ENCODE data around the gene TXNDC5.

Gene TXNDC5

DNA sequence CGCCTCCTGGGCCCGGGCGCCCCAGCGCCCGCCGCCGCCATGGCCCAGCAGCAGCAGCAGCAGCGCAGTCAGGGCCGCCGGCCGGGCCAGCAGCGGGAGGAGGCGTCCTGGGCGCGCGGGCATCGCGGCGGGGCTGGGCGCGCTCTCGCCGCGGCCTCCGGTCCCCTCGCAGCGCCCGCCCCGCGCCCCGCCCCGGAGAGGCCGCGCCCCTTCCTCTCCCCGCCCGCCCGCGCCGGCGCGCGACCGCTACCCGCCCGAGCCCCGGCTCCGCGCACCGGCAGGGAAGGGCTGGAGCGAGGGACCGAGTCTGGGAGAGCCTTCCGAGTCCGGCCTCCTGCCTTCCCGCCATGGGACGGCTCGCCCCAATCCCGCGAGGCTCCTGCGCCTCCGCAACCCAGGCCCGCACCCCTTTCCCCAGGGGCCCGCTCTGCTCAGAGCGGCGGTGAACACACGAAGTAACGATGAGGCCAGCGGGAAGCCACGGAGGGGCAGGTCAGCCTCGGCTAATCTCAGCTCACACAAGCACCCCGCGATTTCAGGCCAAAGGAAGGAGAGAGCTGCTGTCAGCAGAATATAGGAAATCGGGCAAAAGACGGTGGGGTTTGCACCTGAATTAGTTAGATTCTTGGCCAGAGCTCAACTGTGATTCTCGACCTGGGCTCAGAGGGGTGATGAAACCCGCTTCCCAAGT lies at the start of gene TXNDC5:
Gene TXNDC5 (minus strand): TSS at position 135 of the 691 bp plus-strand sequence. CDS start 12 bp downstream, at position 123.
- DNase-seq: peak; percentile 29

DNA sequence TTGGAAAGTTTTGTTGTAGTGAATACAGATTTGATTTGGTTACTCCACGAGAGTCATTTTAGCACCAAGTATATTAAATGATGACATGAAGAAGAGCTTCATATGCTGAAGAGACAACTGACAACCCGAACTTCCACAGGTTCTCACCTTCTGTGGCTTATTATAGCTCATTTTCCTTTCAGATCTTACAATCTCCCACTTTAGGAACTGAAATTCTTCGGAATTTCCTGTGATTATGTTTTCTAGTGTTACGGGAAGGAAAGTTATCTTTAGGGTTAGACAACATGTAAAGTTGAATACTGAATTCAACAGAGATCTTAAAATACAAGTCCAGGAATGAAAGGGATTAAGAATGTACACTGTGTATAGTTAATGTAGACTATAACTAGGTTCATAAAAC lies 49.6 kb upstream of the TXNDC5 start:
- no peak for DNase-seq

DNA sequence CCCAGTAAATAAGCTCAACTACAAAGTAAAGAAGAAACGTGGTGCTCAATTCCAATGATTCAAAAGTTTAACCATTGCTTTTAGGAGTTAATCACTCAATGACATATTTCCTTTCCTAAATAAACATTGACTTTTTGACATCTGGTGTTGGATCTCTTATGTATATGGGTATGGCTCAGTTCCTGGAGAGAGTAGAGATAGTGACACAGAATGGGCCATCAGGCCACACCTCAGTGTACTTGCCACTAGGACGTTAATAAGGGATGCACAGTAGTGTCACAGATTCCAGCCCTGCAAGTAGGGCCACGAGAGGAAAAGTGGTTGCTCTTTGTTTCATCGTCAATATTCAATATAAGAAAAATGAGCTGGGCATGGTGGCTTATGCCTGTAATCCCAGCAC lies 48.9 kb upstream of the TXNDC5 start:
- no peak for DNase-seq

DNA sequence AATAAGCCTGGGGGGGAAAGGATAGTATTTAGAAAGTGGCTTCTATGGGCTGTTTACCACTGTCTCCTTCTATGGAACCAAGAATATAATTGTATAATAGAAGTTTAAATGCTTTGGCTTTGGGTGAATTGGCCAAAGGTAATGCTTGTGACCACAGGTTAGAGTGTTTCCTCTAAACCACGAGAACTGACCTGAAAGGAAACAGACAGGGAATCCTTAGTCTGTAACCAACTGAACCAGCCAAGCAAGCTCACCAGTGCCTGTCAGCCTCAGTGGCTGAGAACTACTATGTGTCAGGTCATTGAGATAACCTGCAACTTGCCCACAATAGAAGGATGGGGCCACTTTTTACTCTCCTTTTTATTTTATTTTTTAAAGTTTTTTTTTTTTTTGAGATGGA lies 47.9 kb upstream of the TXNDC5 start:
- DNase-seq: no peak

DNA sequence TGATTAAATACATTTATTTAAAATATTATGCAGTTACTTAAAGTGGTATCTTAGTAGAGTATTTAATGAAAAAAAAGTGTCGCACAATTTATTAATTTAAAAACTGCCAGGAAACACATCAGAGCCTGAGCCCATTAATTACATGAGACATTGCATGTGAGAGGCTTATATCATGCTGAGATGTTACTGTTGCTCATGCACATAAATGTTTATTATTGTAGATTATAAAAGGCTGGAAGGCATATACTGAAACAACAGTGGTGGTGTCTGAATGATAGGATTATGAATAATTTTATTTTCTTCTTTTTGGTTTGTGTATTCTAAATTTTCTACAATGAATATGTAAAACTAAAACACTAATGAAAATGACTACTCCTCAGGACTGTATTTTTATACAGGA lies 45.7 kb upstream of the TXNDC5 start:
- DNase-seq: no peak

DNA sequence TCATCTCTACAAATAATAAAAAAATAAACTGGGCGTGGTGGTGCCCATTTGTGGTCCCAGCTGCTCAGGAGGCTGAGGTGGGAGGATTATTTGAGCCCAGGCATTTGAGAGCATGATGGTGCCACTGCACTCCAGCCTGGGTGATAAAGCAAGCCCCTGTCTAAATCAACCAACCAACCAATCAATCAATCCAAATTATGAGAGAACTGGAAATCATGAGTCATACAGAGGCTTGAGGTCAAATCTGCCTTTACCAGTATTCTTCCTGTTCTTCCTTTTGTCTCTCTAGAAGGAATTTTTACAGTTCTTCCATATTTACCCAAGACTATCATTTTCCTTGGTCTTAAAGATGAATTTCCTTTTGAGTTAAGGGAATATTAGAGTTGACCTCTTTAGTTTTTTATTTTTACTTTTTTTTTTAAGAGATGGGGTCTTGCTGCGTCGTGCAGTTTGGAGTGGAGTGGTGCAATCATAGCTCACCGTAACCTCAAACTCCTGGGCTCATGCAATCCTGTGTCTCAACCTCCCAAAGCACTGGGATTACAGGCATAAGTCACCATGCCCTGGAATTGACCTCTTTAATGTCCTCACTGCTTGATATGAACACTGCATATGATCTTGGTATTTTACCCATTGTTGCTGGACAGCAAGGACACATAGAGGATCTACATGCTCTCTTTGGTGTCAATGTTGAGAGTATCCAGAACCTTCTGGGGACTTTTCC lies 44.1 kb upstream of the TXNDC5 start:
- no peak for DNase-seq

DNA sequence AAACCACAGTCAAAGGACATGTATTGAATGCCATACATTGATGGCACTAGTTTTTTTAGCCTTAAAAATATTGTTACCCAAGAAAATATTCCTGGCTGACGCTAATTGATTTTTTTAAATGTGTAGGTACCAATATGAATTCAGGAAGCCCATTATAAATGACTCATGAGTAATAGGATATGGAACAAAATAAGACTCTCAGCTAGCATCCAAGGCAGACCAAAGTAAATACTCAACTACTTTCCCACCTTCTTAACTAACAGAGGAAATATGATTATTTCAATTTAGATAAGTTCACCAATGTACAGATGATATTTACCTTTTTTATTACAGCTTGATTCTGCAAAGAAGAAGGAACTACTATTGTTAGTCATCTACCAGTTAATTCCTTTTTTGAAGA lies 43.2 kb upstream of the TXNDC5 start:
- no peak for DNase-seq

DNA sequence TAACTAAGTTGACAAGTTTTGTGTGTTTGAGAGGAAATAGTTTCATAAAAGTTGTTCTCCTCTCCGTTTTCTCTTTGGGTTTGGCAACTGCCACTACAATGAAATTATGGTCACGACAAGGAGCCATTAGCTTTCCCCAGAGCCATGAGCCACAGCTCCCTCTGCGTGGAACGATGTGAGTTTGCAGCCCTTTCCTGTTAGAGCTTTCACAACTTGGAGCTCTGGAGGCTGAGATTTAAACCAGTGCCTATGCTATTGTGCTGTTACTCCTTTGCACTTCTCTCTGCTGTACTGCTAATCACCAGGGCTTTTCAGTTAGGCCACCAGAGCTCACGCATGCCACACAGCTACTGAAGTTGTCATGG lies 29.3 kb upstream of the TXNDC5 start:
- no peak for DNase-seq

DNA sequence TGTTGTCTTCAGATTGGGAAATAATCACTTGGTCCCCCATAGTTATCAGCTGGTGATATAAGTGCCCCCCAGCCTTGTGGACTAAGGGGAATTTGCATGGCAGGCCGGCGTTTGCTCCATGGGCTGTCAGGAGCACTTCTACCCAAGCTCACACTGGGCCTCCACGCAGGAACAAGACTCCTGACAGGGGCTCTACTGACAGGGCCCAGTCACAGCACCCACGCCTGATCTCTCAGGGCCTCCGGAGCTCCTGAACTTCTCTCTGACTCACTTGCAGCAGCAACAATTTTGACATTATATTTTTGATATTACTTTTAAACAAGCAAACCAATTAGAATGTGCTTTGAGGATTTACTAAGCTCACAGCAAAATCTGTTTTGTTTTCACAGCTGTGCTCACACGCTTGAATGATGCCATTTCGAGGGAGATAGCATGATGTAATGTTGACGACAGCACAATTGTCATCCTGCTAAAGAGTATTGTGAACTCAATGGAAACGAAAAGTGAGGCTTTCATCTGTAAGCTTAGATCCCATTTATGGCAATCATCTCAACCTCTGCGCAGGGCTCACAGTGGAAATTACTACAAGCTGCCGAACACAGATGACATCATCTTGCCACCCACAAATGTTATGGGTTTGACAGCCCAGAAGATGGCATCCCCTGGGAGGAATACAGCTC lies 28.7 kb upstream of the TXNDC5 start:
- no peak for DNase-seq

DNA sequence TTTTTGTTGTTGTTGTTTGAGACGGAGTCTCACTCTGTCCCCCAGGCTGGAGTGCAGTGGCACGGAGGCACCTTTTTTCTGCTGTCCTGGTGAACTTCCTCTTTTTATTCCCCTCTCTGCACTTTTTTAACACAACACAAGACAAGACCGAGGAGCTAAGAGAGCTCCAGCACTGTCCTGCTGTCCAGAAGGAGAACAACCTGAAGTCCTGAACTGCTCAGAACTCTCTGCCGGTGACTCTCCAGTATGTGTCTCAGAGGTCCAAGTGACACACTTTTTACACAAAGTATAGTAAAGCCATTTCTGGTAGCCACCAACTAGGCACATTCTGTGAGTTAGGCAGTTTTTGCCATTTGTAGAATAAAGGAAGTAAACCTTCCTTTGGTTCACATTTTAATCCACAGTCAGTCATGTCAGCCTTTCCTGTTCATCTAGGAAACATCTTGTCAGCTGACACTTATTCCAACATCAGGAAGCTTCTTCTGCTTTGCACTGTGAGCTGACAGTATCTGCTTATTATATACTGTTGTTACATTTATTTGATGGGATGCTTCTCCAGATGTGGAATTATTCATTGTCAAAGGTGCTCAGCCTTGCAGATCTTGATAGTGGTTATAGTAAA lies 28.1 kb upstream of the TXNDC5 start:
- DNase-seq: no peak

DNA sequence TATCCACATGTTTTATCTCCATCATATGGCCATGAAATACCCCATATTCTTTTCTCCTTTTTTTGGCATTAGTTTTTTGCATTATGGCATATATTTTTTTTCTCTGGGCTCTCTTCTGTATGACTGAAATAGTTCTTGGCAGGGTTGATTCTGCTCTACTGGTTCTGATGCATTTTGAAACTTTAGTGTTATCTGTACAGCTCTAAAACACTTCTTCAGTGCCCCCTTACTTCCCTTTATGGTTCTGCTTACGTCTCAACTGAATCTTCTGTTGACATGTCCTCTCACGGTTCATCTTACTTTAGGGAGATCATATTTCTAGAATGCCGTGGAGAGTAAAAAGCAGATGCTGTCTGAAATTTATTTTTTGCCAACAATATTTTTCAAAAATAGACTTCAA lies 23.2 kb upstream of the TXNDC5 start:
- no peak for DNase-seq

DNA sequence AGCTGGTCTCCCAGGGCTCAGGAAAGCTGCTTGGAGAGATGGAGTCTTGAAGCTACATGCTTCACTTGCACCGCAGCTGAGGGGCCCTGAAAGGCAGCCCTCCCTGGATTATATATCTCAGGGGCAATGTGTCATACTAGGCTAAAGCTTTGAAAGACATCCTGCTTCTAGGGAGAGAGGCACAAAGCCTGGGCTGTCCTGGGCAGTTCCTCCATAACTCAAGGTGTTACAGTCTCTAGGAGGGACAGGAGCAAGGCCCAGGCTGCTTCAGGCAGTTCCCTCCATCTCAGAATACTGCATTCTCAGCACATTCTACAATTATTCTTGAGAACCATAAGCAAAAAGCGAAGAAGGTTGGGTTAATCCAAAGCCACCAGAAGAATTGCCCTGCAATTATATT lies 22.0 kb upstream of the TXNDC5 start:
- no peak for DNase-seq

DNA sequence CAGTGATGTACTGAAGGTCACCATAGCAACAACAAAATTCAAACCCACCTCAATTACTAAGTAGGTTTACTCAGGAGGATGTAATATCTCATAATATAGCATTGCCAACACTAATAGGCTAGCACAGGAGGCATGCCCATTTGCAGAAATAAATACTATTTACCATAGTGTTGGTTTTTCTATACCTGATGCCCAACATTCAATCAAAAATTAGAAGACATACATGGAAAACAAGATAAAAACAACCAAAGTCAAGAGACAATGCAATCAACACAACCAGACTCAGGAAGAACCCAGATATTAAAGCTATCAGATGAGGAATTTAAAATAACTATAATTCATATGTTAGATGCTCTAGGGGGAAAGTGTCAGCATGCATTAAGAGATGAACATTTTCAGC lies 14.3 kb upstream of the TXNDC5 start:
- DNase-seq: no peak

DNA sequence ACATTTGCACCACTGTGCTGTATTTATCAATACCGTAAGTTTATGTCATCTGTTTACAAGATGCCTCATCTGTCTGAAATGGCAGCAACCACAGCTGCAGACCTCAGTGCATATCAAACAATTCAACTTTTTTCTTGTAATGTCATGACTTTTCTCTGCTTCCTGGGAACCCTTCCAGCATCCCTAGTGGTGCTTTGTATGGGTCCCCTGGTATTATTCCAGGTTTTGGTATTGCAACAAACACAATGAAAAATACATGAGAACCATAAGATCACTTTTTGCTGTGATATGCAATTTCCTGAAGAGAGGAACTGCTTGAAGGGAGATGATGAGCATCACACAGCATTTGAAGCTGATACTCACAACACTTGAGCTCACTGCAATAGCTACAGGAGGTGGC lies 12.0 kb upstream of the TXNDC5 start:
- no peak for DNase-seq

DNA sequence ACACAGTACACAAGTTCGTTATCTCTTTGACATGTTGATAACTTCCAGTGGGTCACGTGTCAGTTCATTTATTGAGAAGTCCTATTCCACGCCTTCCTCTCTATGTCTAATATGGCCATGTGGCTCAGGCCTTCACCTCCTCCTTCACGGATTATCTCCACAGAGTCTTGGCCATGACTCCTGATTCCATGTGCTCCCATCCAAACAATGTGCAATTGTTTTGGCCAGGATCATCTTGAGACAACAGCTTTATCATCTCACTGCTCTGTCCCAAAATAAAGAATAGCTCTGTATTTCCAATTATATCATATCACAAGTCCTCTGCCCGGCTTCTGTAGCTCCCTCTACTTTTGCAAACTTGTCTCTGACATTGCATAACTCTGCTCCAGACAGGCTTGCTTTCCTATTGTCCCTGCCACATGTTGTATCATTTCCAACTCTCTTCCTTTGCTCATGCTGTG lies 11.1 kb upstream of the TXNDC5 start:
- no peak for DNase-seq

DNA sequence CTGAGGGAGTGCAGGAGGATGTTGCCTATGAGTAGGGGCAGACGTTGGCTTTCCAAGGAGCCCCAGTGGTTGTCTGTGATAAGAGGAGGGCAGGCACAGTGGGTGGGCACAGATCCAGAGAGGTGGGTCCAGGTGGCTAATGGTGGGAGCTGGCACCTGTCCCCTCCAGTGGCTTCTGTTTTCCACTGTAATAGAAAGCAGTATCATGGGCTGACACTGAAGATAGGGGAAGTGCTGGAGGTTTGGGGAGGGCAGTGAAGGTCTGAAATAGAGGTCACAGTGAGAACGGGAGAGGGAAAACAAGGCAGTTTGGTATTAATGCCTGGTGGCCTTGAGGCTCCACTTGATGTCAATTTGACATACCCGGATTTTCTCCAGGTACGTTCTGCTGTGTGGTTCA lies 10.5 kb upstream of the TXNDC5 start:
- no peak for DNase-seq

DNA sequence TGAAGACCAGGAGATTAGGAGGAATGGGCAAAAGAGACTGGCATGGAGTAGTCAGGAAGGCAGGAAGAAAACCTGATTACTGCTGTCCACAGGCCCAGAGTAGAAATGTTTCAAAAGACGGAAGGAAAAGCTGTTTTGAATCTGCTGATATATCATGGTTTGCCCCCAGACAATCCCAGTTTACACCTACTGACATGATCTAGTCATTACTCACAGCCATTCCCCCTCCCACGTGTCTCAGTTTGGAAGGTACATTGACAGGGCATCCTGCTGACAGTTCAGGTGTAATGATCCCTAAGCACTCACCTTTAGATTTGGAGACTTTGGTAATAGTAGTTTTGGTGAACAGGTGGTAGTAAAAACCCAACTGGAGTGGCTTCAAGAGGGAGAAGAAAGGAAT lies 9.8 kb upstream of the TXNDC5 start:
- DNase-seq: no peak

DNA sequence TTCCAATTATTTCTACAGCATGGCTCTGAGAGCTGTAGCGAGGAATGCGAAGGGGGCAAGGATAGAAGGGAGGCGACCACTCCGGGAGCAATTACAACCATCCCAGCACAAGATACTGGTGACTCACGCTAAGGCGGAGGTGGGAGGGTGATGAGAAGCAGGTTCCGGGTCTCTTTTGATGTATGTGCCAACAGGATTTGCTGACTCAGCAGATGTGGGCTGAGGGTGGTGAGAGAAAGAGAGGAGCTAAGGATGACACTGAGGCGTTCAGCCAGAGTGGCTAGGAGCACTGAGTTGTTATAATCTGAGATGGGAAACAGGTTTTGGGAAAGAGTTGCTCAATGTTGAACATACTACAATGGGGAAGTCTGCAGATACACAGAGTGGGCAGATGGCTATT lies 9.3 kb upstream of the TXNDC5 start:
- DNase-seq: no peak

DNA sequence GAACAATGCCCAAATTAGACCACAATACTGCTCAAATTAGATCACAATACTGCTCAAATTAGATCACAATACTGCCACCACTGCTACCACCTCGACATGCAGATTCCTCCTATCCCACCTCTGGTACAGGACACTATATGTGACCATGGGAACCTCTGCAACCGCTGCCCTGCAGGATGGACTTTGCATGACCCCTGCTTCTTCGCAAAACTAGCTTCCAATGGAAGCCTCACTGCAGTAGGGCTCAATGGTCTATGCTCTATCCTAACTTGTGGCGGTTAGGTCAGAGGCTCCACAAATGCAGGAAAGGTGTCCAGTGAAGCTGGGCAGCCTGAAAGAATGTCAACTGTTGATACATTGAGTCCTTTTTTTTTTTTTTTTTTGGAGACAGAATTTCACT lies 7.8 kb upstream of the TXNDC5 start:
- DNase-seq: no peak

DNA sequence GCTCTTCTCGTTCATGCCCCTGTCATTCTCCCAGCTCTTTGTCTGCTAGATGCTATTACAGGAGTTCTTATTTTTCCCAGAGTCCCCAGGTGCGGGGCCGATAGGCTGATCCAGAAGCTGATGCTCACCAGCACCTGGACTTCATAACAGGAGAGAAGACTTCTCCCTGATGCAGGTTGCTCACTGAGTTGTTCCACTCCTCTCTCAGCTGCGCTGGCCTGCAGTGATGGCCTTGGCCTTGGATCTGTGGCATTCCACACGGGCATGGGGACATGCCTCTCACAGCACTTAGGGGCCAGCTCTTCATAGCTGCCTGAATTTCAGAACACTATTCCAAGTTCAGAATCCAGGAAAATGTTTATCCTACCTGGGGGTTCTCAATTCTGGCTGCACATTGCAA lies 7.1 kb upstream of the TXNDC5 start:
- no peak for DNase-seq

DNA sequence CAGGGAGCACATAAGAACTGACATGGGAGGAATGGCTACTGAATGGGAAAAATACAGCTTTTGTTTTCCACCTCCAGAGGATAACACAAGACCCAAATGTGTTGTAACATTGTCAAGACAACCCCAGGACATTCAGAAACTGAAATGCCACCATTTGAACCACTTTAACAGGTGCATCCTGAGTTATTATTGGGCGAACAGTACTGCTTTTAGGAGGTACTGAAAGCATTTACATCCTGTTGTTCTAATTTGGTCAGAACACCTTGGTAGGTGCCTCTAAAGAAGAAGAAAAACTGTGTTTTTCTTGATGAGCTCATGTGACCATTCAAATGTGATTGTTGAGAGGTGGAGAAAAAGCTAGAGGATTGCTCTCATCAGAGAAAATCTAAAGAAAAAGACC lies 6.4 kb upstream of the TXNDC5 start:
- no peak for DNase-seq

DNA sequence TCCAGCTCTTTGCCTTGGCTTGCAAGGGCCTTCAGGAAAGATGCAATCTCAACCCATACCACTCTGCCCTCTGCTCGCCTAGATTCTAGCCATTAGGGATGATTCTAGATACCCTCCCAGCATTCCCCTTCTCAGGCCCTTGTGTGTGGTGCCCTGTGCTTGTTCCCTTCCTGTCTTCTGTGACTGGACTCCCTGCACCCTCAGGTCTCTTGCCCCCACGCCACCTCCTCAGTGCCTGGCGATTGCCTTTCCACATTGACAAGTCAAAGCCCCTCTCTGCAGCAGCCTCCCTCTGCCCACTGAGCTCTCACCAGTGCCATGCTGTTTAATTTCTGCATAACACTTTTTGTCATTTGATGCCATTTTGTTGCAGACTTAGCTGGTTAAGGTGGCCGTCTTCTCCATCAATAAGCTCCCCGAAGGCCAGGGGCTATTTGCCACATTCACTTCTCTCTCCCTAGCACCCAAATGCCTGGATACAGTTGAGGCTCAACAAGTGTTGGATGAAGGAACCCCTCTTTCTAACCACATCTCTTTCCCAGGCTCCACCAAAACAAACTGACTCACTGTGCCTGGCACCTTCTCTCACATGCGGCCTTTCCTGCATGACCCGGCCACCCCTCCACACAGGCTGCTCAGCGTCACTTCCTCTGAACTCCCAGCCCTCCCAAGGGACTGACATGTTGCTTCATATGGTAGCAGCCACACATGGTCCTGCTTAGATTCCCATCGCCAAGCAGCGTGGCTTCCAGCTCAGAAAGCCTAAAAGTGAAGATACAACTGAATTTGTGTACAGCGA lies 4.6 kb upstream of the TXNDC5 start:
- DNase-seq: no peak

DNA sequence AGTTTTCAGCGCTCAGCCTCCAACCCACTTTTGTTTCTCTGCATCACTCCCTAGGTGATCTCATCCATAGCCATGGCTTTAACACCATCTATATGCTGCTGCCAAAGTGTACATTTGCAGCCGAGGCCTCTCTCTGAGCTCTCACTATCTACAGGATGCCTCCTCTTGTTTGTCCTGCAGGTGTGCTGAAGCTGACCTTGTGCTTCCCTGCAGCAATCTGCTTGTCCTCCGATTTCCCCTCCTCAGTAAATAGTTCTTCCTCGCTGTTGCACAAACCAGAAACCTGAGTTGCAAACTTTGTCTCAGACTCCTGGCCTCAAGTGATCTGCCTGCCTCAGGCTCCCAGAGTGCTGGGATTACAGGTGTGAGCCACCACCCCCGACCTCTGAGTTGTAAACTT lies 3.7 kb upstream of the TXNDC5 start:
- DNase-seq: no peak

Measured in NCI-H510A (cell line).